Measurements from ENCODE around the gene SUSD1. TPM values are rescaled to one million over a fixed set of nuclear protein-coding genes. Genes with fewer than 3 reads are reported as not detected.

Gene SUSD1
- total and polyA plus RNA-seq, 2 of the 13 experiments (the other 11 are each of a cell fraction or from before 2014, with no cell fraction given): 25.9 to 32.3 TPM

GRCh38 chr9:112158656-112159367 lies 16.3 kb downstream of the SUSD1 start:
- WGBS (ENCODE audit: low lambda C conversion rate): 99% methylated on average over 4 of the region's 4 CpGs
- no peaks in the 10 kb centered on the region for H4K20me1 ChIP-seq (ENCODE audit: insufficient read depth, low read length)
- in situ Hi-C loops (cut with HindIII; ENCODE audit: extremely low pct_ligation_motif_present, low pct_unique_long_range_greater_than_20kb) (no loop called here), intact Hi-C loops (cut with micrococcal nuclease; ENCODE audit: unreplicated experiment) (no loop called here)
- no peaks in the 10 kb centered on the region for H3K27me3 ChIP-seq (ENCODE audit: control insufficient read depth in 1 of 2, insufficient read depth in 2 of 2, low read length in 2 of 2)
- H3K9me3 ChIP-seq (ENCODE audit: low read length): no peaks in the 10 kb centered on the region
- TF ChIP-seq DMAP1 (CRISPR knock-in tag; IDR thresholded peaks at IDR 0.05): no peak
- TF ChIP-seq ATF7 (IDR thresholded peaks at IDR 0.05): peak; percentile 63
- TF ChIP-seq ATF7 (CRISPR knock-in tag; IDR thresholded peaks at IDR 0.05): no peak
- TF ChIP-seq ZBTB4 (CRISPR knock-in tag; IDR thresholded peaks at IDR 0.05; ENCODE audit: borderline replicate concordance): no peak
- TF ChIP-seq ZNF839 (CRISPR knock-in tag; IDR thresholded peaks at IDR 0.05; ENCODE audit: borderline replicate concordance): no peak
- no peak for TF ChIP-seq ZNF253 (CRISPR knock-in tag; IDR thresholded peaks at IDR 0.05; ENCODE audit: borderline replicate concordance)
- no peak for TF ChIP-seq THAP7 (CRISPR knock-in tag; IDR thresholded peaks at IDR 0.05)
- peaks cover 23% of the 10 kb centered on the region for H3K79me2 ChIP-seq (ENCODE audit: insufficient read depth, low read length)
- no TSS peak for BruUV-seq (replicated peaks)
- no peak overlapping the region for H3K9ac ChIP-seq (ENCODE audit: insufficient read depth, low read depth, low read length)
- DNase-seq (ENCODE audit: low spot score): no peak
- peaks cover 0 to 3% of the 10 kb centered on the region in 2 experiments; a peak in 1 of 5 replicates for H3K36me3 ChIP-seq (replicated peaks in 1 of 2; ENCODE audit: control insufficient read depth in 1 of 2, insufficient read depth in 2 of 2, low read length in 2 of 2)
- H3K4me1 ChIP-seq (ENCODE audit: insufficient read depth, low read length): peaks cover 19% of the 10 kb centered on the region
- H2AFZ ChIP-seq (ENCODE audit: low read length): no peak overlapping the region
- H3K27ac ChIP-seq (ENCODE audit: extremely low read length, insufficient read depth, low read length): no peak overlapping the region
- H3K4me2 ChIP-seq (ENCODE audit: low read depth, low read length): no peak overlapping the region
- CTCF ChIA-PET (ENCODE audit: low intra/inter-chr PET ratio, low total read pairs): no interaction called here
- ATAC-seq: no peak
- no peak for FAIRE-seq
- no peak overlapping the region for H3K4me3 ChIP-seq (replicated peaks in 1 of 3; ENCODE audit: insufficient read depth in 1 of 3, low read depth in 2 of 3, low read length in 3 of 3)
- POLR2A ChIA-PET: no interaction called here

Measured in HepG2 (cell line).